Trophoblast cell (in vitro differentiated cells and primary cell): ENCODE data around the gene ZIC2.

ENCODE experiments used
- DNase-seq, 2 donors: peaks; one replicate each; pipeline ENCODE4 v3.0.0-alpha.2; 2016
- H2AFZ ChIP-seq: 2 replicates; pipeline ENCODE4 v1.6.1; 2013; ENCODE audit warnings: low read length, moderate library complexity, mild to moderate bottlenecking; ENCODE audit not compliant: insufficient read depth, poor library complexity
- H2AK5ac ChIP-seq: 2 replicates; pipeline ENCODE4 v1.6.1; 2013; ENCODE audit warnings: mild to moderate bottlenecking, low read length
- H2BK120ac ChIP-seq: 2 replicates; pipeline ENCODE4 v1.6.1; 2013; ENCODE audit warnings: low read length, mild to moderate bottlenecking, moderate library complexity; ENCODE audit not compliant: insufficient read depth, poor library complexity
- H2BK12ac ChIP-seq: 2 replicates; pipeline ENCODE4 v1.6.1; 2013; ENCODE audit warnings: mild to moderate bottlenecking, low read length, moderate library complexity
- H2BK5ac ChIP-seq: 2 replicates; pipeline ENCODE4 v1.6.1; 2013; ENCODE audit warnings: low read length, low read depth, moderate library complexity, mild to moderate bottlenecking; ENCODE audit not compliant: poor library complexity
- H3K14ac ChIP-seq: 2 replicates; pipeline ENCODE4 v1.6.1; 2013; ENCODE audit warnings: mild to moderate bottlenecking, low read length
- H3K18ac ChIP-seq: 2 replicates; pipeline ENCODE4 v1.6.1; 2013; ENCODE audit warnings: mild to moderate bottlenecking, low read length
- H3K23ac ChIP-seq: 2 replicates; pipeline ENCODE4 v1.6.1; 2013; ENCODE audit warnings: low read length
- H3K27ac ChIP-seq: 2 replicates; pipeline ENCODE4 v1.5.1; 2013; ENCODE audit warnings: low read depth, mild to moderate bottlenecking, inconsistent platforms, low read length, moderate library complexity
- H3K27me3 ChIP-seq: 2 replicates; pipeline ENCODE4 v1.6.1; 2013; ENCODE audit warnings: inconsistent platforms, mild to moderate bottlenecking, low read length, moderate library complexity; ENCODE audit not compliant: insufficient read depth
- H3K36me3 ChIP-seq, 2 experiments: 1 replicate in 1 of 2; 2 replicates in 1 of 2; pipeline ENCODE4 v1.6.1; 2013; ENCODE audit warnings: low read length in 2 of 2, mild to moderate bottlenecking in 2 of 2, moderate library complexity in 1 of 2; ENCODE audit not compliant: insufficient read depth in 2 of 2, control insufficient read depth in 1 of 2
- H3K4ac ChIP-seq: 2 replicates; pipeline ENCODE4 v1.6.1; 2013; ENCODE audit warnings: low read depth, mild to moderate bottlenecking, low read length, moderate library complexity
- H3K4me1 ChIP-seq, 2 experiments: 1 replicate in 1 of 2; 2 replicates in 1 of 2; pipeline ENCODE4 v1.6.1; 2013; ENCODE audit warnings: low read length in 2 of 2, mild to moderate bottlenecking in 2 of 2, moderate library complexity in 1 of 2; ENCODE audit not compliant: insufficient read depth in 2 of 2, control insufficient read depth in 1 of 2
- H3K4me2 ChIP-seq: 2 replicates; pipeline ENCODE4 v1.6.1; 2013; ENCODE audit warnings: inconsistent platforms, mild to moderate bottlenecking, low read length, moderate library complexity
- H3K4me3 ChIP-seq: 2 replicates; pipeline ENCODE4 v1.5.1; 2013; ENCODE audit warnings: mild to moderate bottlenecking, low read depth, low read length, inconsistent platforms
- H3K79me1 ChIP-seq: one replicate; pipeline ENCODE4 v1.6.1; 2013; ENCODE audit warnings: low read length
- H3K79me2 ChIP-seq: 2 replicates; pipeline ENCODE4 v1.6.1; 2013; ENCODE audit warnings: low read length, mild to moderate bottlenecking; ENCODE audit not compliant: control insufficient read depth, insufficient read depth, poor library complexity
- H3K9ac ChIP-seq: 2 replicates; pipeline ENCODE4 v1.6.1; 2013; ENCODE audit warnings: mild to moderate bottlenecking, low read length
- H3K9me3 ChIP-seq: 2 replicates; pipeline ENCODE4 v1.6.1; 2013; ENCODE audit warnings: low read depth, mild to moderate bottlenecking, control low read depth, inconsistent platforms, low read length; ENCODE audit not compliant: insufficient read depth
- H4K12ac ChIP-seq: 2 replicates; pipeline ENCODE4 v1.6.1; 2013; ENCODE audit warnings: low read depth, mild to moderate bottlenecking, low read length, moderate library complexity
- H4K8ac ChIP-seq: 2 replicates; pipeline ENCODE4 v1.6.1; 2013; ENCODE audit warnings: low read depth, mild to moderate bottlenecking, low read length, moderate library complexity
- H4K91ac ChIP-seq: one replicate; pipeline ENCODE4 v1.6.1; 2013; ENCODE audit warnings: low read depth, mild to moderate bottlenecking, low read length, moderate library complexity
- WGBS: extraction: QIAGEN DNeasy Blood & Tissue Kit; methylation state at CpG from one replicate; pipeline ENCODE4 v1.1.7; 2013; ENCODE audit warnings: missing lambda C conversion rate; ENCODE audit not compliant: insufficient read length, insufficient coverage; ENCODE audit errors: extremely low coverage; 5-methylcytosine and 5-hydroxymethylcytosine counted together

ZIC2 gene

GRCh38 chr13:99941086-99941485 is 40.5 kb upstream of the ZIC2 start:
- no peak overlapping the region for H4K12ac ChIP-seq

GRCh38 chr13:99941911-99942310 is 39.7 kb upstream of the ZIC2 start:
- no peaks in the 10 kb centered on the region for H3K4me1 ChIP-seq
- H3K23ac ChIP-seq, result no peak overlapping the region
- H3K9ac ChIP-seq, result no peak overlapping the region
- H4K8ac ChIP-seq, result no peak overlapping the region
- no CpG with 5 or more reads among the region's 4 CpGs for WGBS
- no peaks in the 10 kb centered on the region for H3K9me3 ChIP-seq
- H2AK5ac ChIP-seq, result no peak overlapping the region
- no peaks in the 10 kb centered on the region for H3K27me3 ChIP-seq
- no peak overlapping the region for H2AFZ ChIP-seq
- H3K14ac ChIP-seq, result no peak overlapping the region
- no peak overlapping the region for H3K4me3 ChIP-seq
- H3K27ac ChIP-seq, result no peak overlapping the region
- DNase-seq, result no peak
- no peaks in the 10 kb centered on the region for H3K79me2 ChIP-seq
- no peaks in the 10 kb centered on the region for H3K79me1 ChIP-seq
- no peak overlapping the region for H3K4me2 ChIP-seq
- H3K18ac ChIP-seq, result no peak overlapping the region
- no peaks in the 10 kb centered on the region for H3K36me3 ChIP-seq
- no peak overlapping the region for H2BK12ac ChIP-seq
- no peak overlapping the region for H2BK5ac ChIP-seq
- no peak overlapping the region for H4K91ac ChIP-seq
- H3K4ac ChIP-seq, result no peak overlapping the region
- H2BK120ac ChIP-seq, result no peak overlapping the region
- no peak overlapping the region for H4K12ac ChIP-seq

More at GRCh38 chr13:99941086-99941485, 40.5 kb upstream of the ZIC2 start:
- Histone ChIP-seq H3K27ac (no peak overlapping the region), H2BK12ac (no peak overlapping the region), H2BK120ac (no peak overlapping the region), H3K79me1 (no peaks in the 10 kb centered on the region), H3K4me1 (no peaks in the 10 kb centered on the region), H3K23ac (no peak overlapping the region), H3K4ac (no peak overlapping the region), H4K91ac (no peak overlapping the region), H3K4me2 (no peak overlapping the region), H3K4me3 (no peak overlapping the region), H2AK5ac (no peak overlapping the region), H2AFZ (no peak overlapping the region), H3K18ac (no peak overlapping the region), H4K8ac (no peak overlapping the region), H3K36me3 (no peaks in the 10 kb centered on the region), H3K27me3 (no peaks in the 10 kb centered on the region), H3K79me2 (no peaks in the 10 kb centered on the region), H3K14ac (no peak overlapping the region), H3K9ac (no peak overlapping the region), H3K9me3 (no peaks in the 10 kb centered on the region), H2BK5ac (no peak overlapping the region)
- no peak for DNase-seq
- WGBS, result no CpG with 5 or more reads among the region's 7 CpGs

- Histone ChIP-seq H3K18ac (no peak overlapping the region), H3K36me3 (no peaks in the 10 kb centered on the region), H4K12ac (no peak overlapping the region), H3K23ac (no peak overlapping the region), H3K4me2 (no peak overlapping the region), H2AK5ac (no peak overlapping the region), H3K79me1 (no peaks in the 10 kb centered on the region), H3K14ac (no peak overlapping the region), H2BK12ac (no peak overlapping the region), H4K8ac (no peak overlapping the region), H2BK5ac (no peak overlapping the region), H3K4ac (no peak overlapping the region), H3K27ac (no peak overlapping the region), H3K9ac (no peak overlapping the region), H2BK120ac (no peak overlapping the region), H3K27me3 (no peaks in the 10 kb centered on the region), H3K79me2 (no peaks in the 10 kb centered on the region), H2AFZ (no peak overlapping the region), H4K91ac (no peak overlapping the region), H3K4me1 (no peaks in the 10 kb centered on the region), H3K4me3 (no peak overlapping the region), H3K9me3 (no peaks in the 10 kb centered on the region)
- no CpG with 5 or more reads among the region's 7 CpGs for WGBS
- DNase-seq, result no peak
Observed at GRCh38 chr13:99944102-99944501, 37.5 kb upstream of the ZIC2 start.

- Histone ChIP-seq H3K36me3 (no peaks in the 10 kb centered on the region), H4K12ac (no peak overlapping the region), H3K4me2 (no peak overlapping the region), H3K23ac (no peak overlapping the region), H3K18ac (no peak overlapping the region), H3K27ac (no peak overlapping the region), H3K4ac (no peak overlapping the region), H4K8ac (no peak overlapping the region), H3K9me3 (no peaks in the 10 kb centered on the region), H3K9ac (no peak overlapping the region), H2BK12ac (no peak overlapping the region), H4K91ac (no peak overlapping the region), H3K4me1 (no peaks in the 10 kb centered on the region), H3K4me3 (no peak overlapping the region), H3K27me3 (no peaks in the 10 kb centered on the region), H2BK120ac (no peak overlapping the region), H2AK5ac (no peak overlapping the region), H2AFZ (no peak overlapping the region), H3K79me2 (no peaks in the 10 kb centered on the region), H3K79me1 (no peaks in the 10 kb centered on the region), H3K14ac (no peak overlapping the region), H2BK5ac (no peak overlapping the region)
- no CpG with 5 or more reads among the region's 6 CpGs for WGBS
- no peak for DNase-seq
Observed at GRCh38 chr13:99944606-99945005, 37.0 kb upstream of the ZIC2 start.
